ENCODE results near the gene SULT6B1. TPM values are rescaled to one million over a fixed set of nuclear protein-coding genes. Genes with fewer than 3 reads are reported as not detected.

SULT6B1 gene
- total RNA-seq, 1 experiment from 2014 or later, result not detected

GRCh38 chr2:37180640-37181039 is 7.8 kb downstream of the SULT6B1 start:
- no peak overlapping the region for H3K4me3 ChIP-seq
- ChIA-PET POLR2A (ENCODE audit: unreplicated experiment) (no interaction called here), CTCF (no interaction called here)
- H3F3A ChIP-seq (ENCODE audit: insufficient read depth, low read depth), result peaks cover 6% of the 10 kb centered on the region; the same call in 1 of the 2 replicates
- H3K4me2 ChIP-seq, result no peak overlapping the region
- intact Hi-C loops (cut with micrococcal nuclease; ENCODE audit: unreplicated experiment), result no loop called here
- H3K27me3 ChIP-seq (ENCODE audit: insufficient read depth, low read depth), result no peaks in the 10 kb centered on the region
- H3K4me1 ChIP-seq (replicated peaks; ENCODE audit: insufficient read depth), result peaks cover 15% of the 10 kb centered on the region
- no peak overlapping the region for H2AFZ ChIP-seq
- no peaks in the 10 kb centered on the region for H3K9me2 ChIP-seq (ENCODE audit: insufficient read depth)
- no peaks in the 10 kb centered on the region for H3K9me3 ChIP-seq (ENCODE audit: insufficient read depth, low read depth)
- TF ChIP-seq EZH2 (IDR thresholded peaks at IDR 0.05; ENCODE audit: low read depth), result no peak
- no peak for TF ChIP-seq CTCF (conservative IDR thresholded peaks at IDR 0.05)
- BruUV-seq (replicated peaks), result no TSS peak
- no peak for DNase-seq
- H3K27ac ChIP-seq, result no peak overlapping the region
- H3K79me2 ChIP-seq (ENCODE audit: low read depth), result no peaks in the 10 kb centered on the region
- H3K36me3 ChIP-seq (ENCODE audit: low read depth), result no peaks in the 10 kb centered on the region
- H4K20me1 ChIP-seq (ENCODE audit: insufficient read depth), result no peaks in the 10 kb centered on the region

GRCh38 chr2:37180006-37180639 is 8.3 kb downstream of the SULT6B1 start:
- ChIA-PET CTCF (no interaction called here), POLR2A (ENCODE audit: unreplicated experiment) (no interaction called here)
- no peaks in the 10 kb centered on the region for H3K9me3 ChIP-seq (ENCODE audit: insufficient read depth, low read depth)
- no peak overlapping the region for H3K27ac ChIP-seq
- H3K27me3 ChIP-seq (ENCODE audit: insufficient read depth, low read depth), result no peaks in the 10 kb centered on the region
- no peaks in the 10 kb centered on the region for H3K9me2 ChIP-seq (ENCODE audit: insufficient read depth)
- no peaks in the 10 kb centered on the region for H3K36me3 ChIP-seq (ENCODE audit: low read depth)
- no peaks in the 10 kb centered on the region for H3K79me2 ChIP-seq (ENCODE audit: low read depth)
- TF ChIP-seq CTCF (conservative IDR thresholded peaks at IDR 0.05), result no peak
- TF ChIP-seq EZH2 (IDR thresholded peaks at IDR 0.05; ENCODE audit: low read depth), result no peak
- H3K4me3 ChIP-seq, result no peak overlapping the region
- H3K4me1 ChIP-seq (replicated peaks; ENCODE audit: insufficient read depth), result peaks cover 15% of the 10 kb centered on the region
- DNase-seq, result no peak
- peaks cover 6% of the 10 kb centered on the region; the same call in 1 of the 2 replicates for H3F3A ChIP-seq (ENCODE audit: insufficient read depth, low read depth)
- no TSS peak for BruUV-seq (replicated peaks)
- H2AFZ ChIP-seq, result no peak overlapping the region
- H3K4me2 ChIP-seq, result no peak overlapping the region
- intact Hi-C loops (cut with micrococcal nuclease; ENCODE audit: unreplicated experiment), result no loop called here
- no peaks in the 10 kb centered on the region for H4K20me1 ChIP-seq (ENCODE audit: insufficient read depth)

GRCh38 chr2:37173741-37174140 is 14.7 kb downstream of the SULT6B1 start:
- TF ChIP-seq EZH2 (IDR thresholded peaks at IDR 0.05; ENCODE audit: low read depth) (no peak), CTCF (conservative IDR thresholded peaks at IDR 0.05) (no peak)
- no peak overlapping the region for H3K27ac ChIP-seq
- no peak overlapping the region for H3K4me2 ChIP-seq
- no peaks in the 10 kb centered on the region for H3F3A ChIP-seq (ENCODE audit: insufficient read depth, low read depth)
- CTCF ChIA-PET, result no interaction called here
- POLR2A ChIA-PET (ENCODE audit: unreplicated experiment), result no interaction called here
- no peak overlapping the region for H2AFZ ChIP-seq
- intact Hi-C loops (cut with micrococcal nuclease; ENCODE audit: unreplicated experiment), result no loop called here
- DNase-seq, result no peak
- no peaks in the 10 kb centered on the region for H4K20me1 ChIP-seq (ENCODE audit: insufficient read depth)
- no peaks in the 10 kb centered on the region for H3K79me2 ChIP-seq (ENCODE audit: low read depth)
- H3K36me3 ChIP-seq (ENCODE audit: low read depth), result no peaks in the 10 kb centered on the region
- no peaks in the 10 kb centered on the region for H3K9me2 ChIP-seq (ENCODE audit: insufficient read depth)
- no peak overlapping the region for H3K4me3 ChIP-seq
- H3K27me3 ChIP-seq (ENCODE audit: insufficient read depth, low read depth), result no peaks in the 10 kb centered on the region
- no peaks in the 10 kb centered on the region for H3K4me1 ChIP-seq (replicated peaks; ENCODE audit: insufficient read depth)
- no TSS peak for BruUV-seq (replicated peaks)
- H3K9me3 ChIP-seq (ENCODE audit: insufficient read depth, low read depth), result no peaks in the 10 kb centered on the region

All from PC-9 (cell line).